H1 (cell line): ENCODE data around the gene CAPN15. TPM values are rescaled to one million over a fixed set of nuclear protein-coding genes. Genes with fewer than 3 reads are reported as not detected.
"Not testable (repeated sequence)": the region's sequence is repeated elsewhere in the genome, so short reads cannot be mapped to it uniquely, and the experiment has no call there.

Experiments used
- CTCF ChIA-PET: fragments of 300-600 bp; sonication (Branson Sonifier 250); formaldehyde crosslinking; loops from one replicate; lab custom pipeline; 2021; ENCODE audit not compliant: partially characterized antibody; lab: Charles Lee
- POLR2A ChIA-PET: fragments of 300-600 bp; sonication (Branson Sonifier 250); formaldehyde crosslinking; loops from one replicate; lab custom pipeline; 2021; ENCODE audit warnings: inconsistent platforms; ENCODE audit not compliant: partially characterized antibody; lab: Charles Lee
- DNase-seq, 2 experiments: peaks; one replicate each; pipeline versions ENCODE4 v3.0.0 to v3.0.0-alpha.2; 2010 to 2022; ENCODE audit warnings: low spot score in 2 of 2, low read depth in 1 of 2, mixed read lengths in 1 of 2
- FAIRE-seq: peaks from 2 replicates; lab custom pipeline; 2011; peaks lifted over from hg19 to GRCh38; lab: Jason Lieb, UNC
- H2AFZ ChIP-seq: 2 replicates; pipeline ENCODE4 v1.8.1; 2012; ENCODE audit warnings: low read length, inconsistent platforms
- H2AK5ac ChIP-seq: 2 replicates; pipeline ENCODE4 v1.6.1; 2013; ENCODE audit warnings: low read depth, low read length
- H2BK120ac ChIP-seq: replicated peaks from 2 replicates; pipeline ENCODE3; 2013; ENCODE audit warnings: low read depth, low read length, inconsistent platforms
- H2BK12ac ChIP-seq: 2 replicates; pipeline ENCODE4 v1.6.1; 2013; ENCODE audit warnings: low read depth, low read length
- H2BK15ac ChIP-seq: 2 replicates; pipeline ENCODE4 v1.6.1; 2013; ENCODE audit warnings: low read length
- H2BK20ac ChIP-seq: 2 replicates; pipeline ENCODE4 v1.6.1; 2013; ENCODE audit warnings: low read length
- H2BK5ac ChIP-seq: 2 replicates; pipeline ENCODE4 v1.6.1; 2013; ENCODE audit warnings: low read depth, low read length
- H3K14ac ChIP-seq: 2 replicates; pipeline ENCODE4 v1.6.1; 2013; ENCODE audit warnings: inconsistent platforms; ENCODE audit not compliant: insufficient read length
- H3K18ac ChIP-seq: 2 replicates; pipeline ENCODE4 v1.6.1; 2013; ENCODE audit warnings: low read length; ENCODE audit errors: extremely low read depth
- H3K23ac ChIP-seq: 2 replicates; pipeline ENCODE4 v1.6.1; 2013; ENCODE audit warnings: inconsistent platforms; ENCODE audit not compliant: insufficient read length
- H3K23me2 ChIP-seq: 2 replicates; pipeline ENCODE4 v1.6.1; 2013; ENCODE audit warnings: low read depth, low read length
- H3K27ac ChIP-seq: 2 replicates; pipeline ENCODE4 v1.6.1; 2011; ENCODE audit warnings: low read depth, low read length, inconsistent platforms
- H3K27me3 ChIP-seq, 4 experiments: replicated peaks in 1 of 4; 1 replicate in 1 of 4; 2 replicates in 3 of 4; pipeline versions ENCODE4 v1.6.1 to v1.8.1; 2011 to 2013; ENCODE audit warnings: low read length in 3 of 4, mild to moderate bottlenecking in 3 of 4, inconsistent platforms in 2 of 4, mixed read lengths in 2 of 4, moderate library complexity in 1 of 4; ENCODE audit not compliant: control insufficient read depth in 3 of 4, insufficient read depth in 3 of 4; ENCODE audit errors: extremely low read depth in 1 of 4
- H3K36me3 ChIP-seq, 4 experiments: 2 replicates each; pipeline versions ENCODE4 v1.6.1 to v1.8.1; 2011 to 2013; ENCODE audit warnings: mild to moderate bottlenecking in 4 of 4, low read length in 3 of 4, moderate library complexity in 2 of 4, control low read depth in 1 of 4, inconsistent platforms in 1 of 4; ENCODE audit not compliant: insufficient read depth in 4 of 4, control insufficient read depth in 2 of 4
- H3K4ac ChIP-seq: replicated peaks from 2 replicates; pipeline ENCODE3; 2013; ENCODE audit warnings: low read length, low read depth, mixed read lengths, inconsistent platforms; ENCODE audit not compliant: insufficient read length
- H3K4me1 ChIP-seq, 4 experiments: replicated peaks in 1 of 4; 1 replicate in 1 of 4; 2 replicates in 3 of 4; pipeline versions ENCODE4 v1.6.1 to v1.8.1; 2011 to 2013; ENCODE audit warnings: low read length in 3 of 4, inconsistent platforms in 2 of 4, mixed read lengths in 1 of 4; ENCODE audit not compliant: insufficient read depth in 4 of 4, control insufficient read depth in 3 of 4
- H3K4me2 ChIP-seq, 2 experiments: 2 replicates each; pipeline versions ENCODE4 v1.6.1 to v1.8.1; 2011 to 2013; ENCODE audit warnings: low read depth in 2 of 2, low read length in 2 of 2, control low read depth in 1 of 2, inconsistent platforms in 1 of 2, mild to moderate bottlenecking in 1 of 2; ENCODE audit not compliant: insufficient read depth in 1 of 2
- H3K4me3 ChIP-seq, 4 experiments: fragments of 200-600, 300-600 bp in 1 of 4; sonication (generic), shearing (Covaris generic), sonication (Bioruptor Twin) in 1 of 4; 2 replicates each; pipeline versions ENCODE4 v1.5.1 to v1.8.1; 2011 to 2016; ENCODE audit warnings: low read length in 4 of 4, low read depth in 3 of 4, control low read depth in 2 of 4, inconsistent platforms in 2 of 4, mild to moderate bottlenecking in 2 of 4, mixed read lengths in 1 of 4, moderate library complexity in 1 of 4; ENCODE audit not compliant: insufficient read depth in 2 of 4; ENCODE audit errors: extremely low read depth in 1 of 4
- H3K56ac ChIP-seq: replicated peaks from 2 replicates; pipeline ENCODE3; 2013; ENCODE audit warnings: low read depth, mild to moderate bottlenecking, mixed read lengths, low read length, inconsistent platforms; ENCODE audit not compliant: insufficient read length
- H3K79me1 ChIP-seq: 2 replicates; pipeline ENCODE4 v1.6.1; 2013; ENCODE audit warnings: low read depth, low read length, control low read depth
- H3K79me2 ChIP-seq, 2 experiments: 2 replicates each; pipeline versions ENCODE4 v1.6.1 to v1.8.1; 2012 to 2013; ENCODE audit warnings: low read length in 2 of 2, mild to moderate bottlenecking in 2 of 2, inconsistent platforms in 1 of 2; ENCODE audit not compliant: insufficient read depth in 2 of 2, control insufficient read depth in 1 of 2
- H3K9ac ChIP-seq, 4 experiments: replicated peaks in 1 of 4; 1 replicate in 1 of 4; 2 replicates in 3 of 4; pipeline versions ENCODE4 v1.6.1 to v1.8.1; 2011 to 2013; ENCODE audit warnings: low read depth in 3 of 4, low read length in 3 of 4, control low read depth in 2 of 4, mild to moderate bottlenecking in 2 of 4, moderate library complexity in 2 of 4, inconsistent platforms in 1 of 4; ENCODE audit errors: extremely low read depth in 1 of 4
- H3K9me3 ChIP-seq, 2 experiments: 2 replicates each; pipeline versions ENCODE4 v1.6.1 to v1.8.1; 2012 to 2013; ENCODE audit warnings: mild to moderate bottlenecking in 2 of 2, moderate library complexity in 2 of 2, control low read depth in 1 of 2, inconsistent platforms in 1 of 2, low read depth in 1 of 2, low read length in 1 of 2, mixed read lengths in 1 of 2; ENCODE audit not compliant: insufficient read depth in 2 of 2
- H4K20me1 ChIP-seq, 2 experiments: replicated peaks in 1 of 2; 2 replicates each; pipeline versions ENCODE3 to v1.8.1; 2011 to 2013; ENCODE audit warnings: inconsistent platforms in 2 of 2, low read length in 2 of 2, mild to moderate bottlenecking in 1 of 2; ENCODE audit not compliant: insufficient read depth in 2 of 2, control insufficient read depth in 1 of 2
- H4K5ac ChIP-seq: 2 replicates; pipeline ENCODE4 v1.6.1; 2013; ENCODE audit warnings: low read length, low read depth, mixed read lengths, inconsistent platforms; ENCODE audit not compliant: insufficient read length
- H4K8ac ChIP-seq: 2 replicates; pipeline ENCODE4 v1.8.0; 2013; ENCODE audit warnings: mild to moderate bottlenecking, moderate library complexity, low read length, inconsistent platforms; ENCODE audit not compliant: insufficient read depth; ENCODE audit errors: extremely low read depth
- H4K91ac ChIP-seq: replicated peaks from 2 replicates; pipeline ENCODE3; 2013; ENCODE audit warnings: low read length, mixed read lengths, inconsistent platforms; ENCODE audit not compliant: insufficient read length
- CHD1 ChIP-seq: IDR thresholded peaks from 2 replicates; pipeline ENCODE4 v1.6.1; 2012; ENCODE audit warnings: low read depth, low read length, improper control_type of control experiment
- HDAC2 ChIP-seq, 2 experiments: fragments of 300-600 bp in 1 of 2; sonication (generic) in 1 of 2; IDR thresholded peaks; 2 replicates each; pipeline ENCODE4 v1.6.1; 2011 to 2012; ENCODE audit warnings: low read depth in 2 of 2, low read length in 2 of 2, mild to moderate bottlenecking in 2 of 2, moderate library complexity in 2 of 2, borderline replicate concordance in 1 of 2, inconsistent platforms in 1 of 2
- JUND ChIP-seq: IDR thresholded peaks from 2 replicates; pipeline ENCODE4 v1.6.1; 2011; ENCODE audit warnings: mild to moderate bottlenecking, improper control_type of control experiment, low read length
- POU5F1 ChIP-seq: IDR thresholded peaks from 2 replicates; pipeline ENCODE4 v1.6.1; 2011; ENCODE audit warnings: low read depth, mild to moderate bottlenecking, low read length, moderate library complexity
- SIX5 ChIP-seq: IDR thresholded peaks from 2 replicates; pipeline ENCODE4 v1.6.1; 2011; ENCODE audit warnings: mild to moderate bottlenecking, low read depth, low read length
- TAF7 ChIP-seq: optimal IDR thresholded peaks from 2 replicates; pipeline ENCODE3; 2011; ENCODE audit warnings: low read depth, mild to moderate bottlenecking, inconsistent platforms, low read length, moderate library complexity, borderline replicate concordance
- YY1 ChIP-seq: IDR thresholded peaks from 2 replicates; pipeline ENCODE4 v1.6.1; 2011; ENCODE audit warnings: low read depth, mild to moderate bottlenecking, low read length
- WGBS, 2 experiments: shearing (Covaris generic) in 1 of 2; methylation state at CpG; one replicate each; pipeline versions ENCODE4 v1.1.6 to v1.1.7; 2013 to 2015; ENCODE audit warnings: low lambda C conversion rate in 2 of 2, mixed read lengths in 2 of 2, inconsistent platforms in 1 of 2, low coverage in 1 of 2, missing lambda C conversion rate in 1 of 2; ENCODE audit not compliant: insufficient replicate concordance in 2 of 2, insufficient coverage in 1 of 2, insufficient read length in 1 of 2; ENCODE audit errors: extremely low coverage in 1 of 2, missing lambda C conversion rate in 1 of 2; 5-methylcytosine and 5-hydroxymethylcytosine counted together
- polyA plus RNA-seq, 7 experiments: library from polyadenylated mRNA; depleted of rRNA in 3 of 7; stranded (reverse) in 5 of 7; unstranded in 2 of 7; fragments of >200 nt in 5 of 7; fragments of 200-250 nt in 2 of 7; gene quantifications; 1 replicate in 5 of 7; 2 replicates in 1 of 7; 4 replicates in 1 of 7; pipeline versions ENCODE4 v1.2.1 to v1.2.3, GENCODE V29; 2011 to 2013; ENCODE audit warnings: missing spikeins in 2 of 7, mixed read lengths in 2 of 7
- total RNA-seq: library from RNA; stranded (reverse); fragmentation: NEBNext Ultra II Directional; extraction: Animal tissue kit (Norgen Biotek cat#: 25700); gene quantifications from 2 replicates; pipeline ENCODE4 v1.2.1, GENCODE V29; 2021
- TF ChIP-seq, protein P1 (sequence below), 3 experiments: IDR thresholded peaks; 1 replicate in 2 of 3; 2 replicates in 1 of 3; pipeline versions ENCODE4 v1.5.1 to v1.6.1; 2011; ENCODE audit warnings: low read length in 3 of 3, mild to moderate bottlenecking in 3 of 3, inconsistent platforms in 2 of 3, low read depth in 1 of 3, moderate library complexity in 1 of 3; ENCODE audit not compliant: insufficient read depth in 1 of 3; ENCODE audit errors: control extremely low read depth in 1 of 3

Gene CAPN15
- total and polyA plus RNA-seq, 2 of the 8 experiments (the other 6 are each of a cell fraction or from before 2014, with no cell fraction given), result 38.9 to 76.9 TPM

GRCh38 chr16:596736-597060 is 69.2 kb downstream of the CAPN15 start (continued):
- TF ChIP-seq HDAC2 (IDR thresholded peaks at IDR 0.05; ENCODE audit: borderline replicate concordance in 1 of 2, low read depth in 2 of 2, low read length in 2 of 2), result no peak
- TF ChIP-seq SIX5, result no peak
- TF ChIP-seq, protein P1, sequence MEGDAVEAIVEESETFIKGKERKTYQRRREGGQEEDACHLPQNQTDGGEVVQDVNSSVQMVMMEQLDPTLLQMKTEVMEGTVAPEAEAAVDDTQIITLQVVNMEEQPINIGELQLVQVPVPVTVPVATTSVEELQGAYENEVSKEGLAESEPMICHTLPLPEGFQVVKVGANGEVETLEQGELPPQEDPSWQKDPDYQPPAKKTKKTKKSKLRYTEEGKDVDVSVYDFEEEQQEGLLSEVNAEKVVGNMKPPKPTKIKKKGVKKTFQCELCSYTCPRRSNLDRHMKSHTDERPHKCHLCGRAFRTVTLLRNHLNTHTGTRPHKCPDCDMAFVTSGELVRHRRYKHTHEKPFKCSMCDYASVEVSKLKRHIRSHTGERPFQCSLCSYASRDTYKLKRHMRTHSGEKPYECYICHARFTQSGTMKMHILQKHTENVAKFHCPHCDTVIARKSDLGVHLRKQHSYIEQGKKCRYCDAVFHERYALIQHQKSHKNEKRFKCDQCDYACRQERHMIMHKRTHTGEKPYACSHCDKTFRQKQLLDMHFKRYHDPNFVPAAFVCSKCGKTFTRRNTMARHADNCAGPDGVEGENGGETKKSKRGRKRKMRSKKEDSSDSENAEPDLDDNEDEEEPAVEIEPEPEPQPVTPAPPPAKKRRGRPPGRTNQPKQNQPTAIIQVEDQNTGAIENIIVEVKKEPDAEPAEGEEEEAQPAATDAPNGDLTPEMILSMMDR (IDR thresholded peaks at IDR 0.05; ENCODE audit: control extremely low read depth in 1 of 3, insufficient read depth in 1 of 3, low read depth in 1 of 3, low read length in 3 of 3), result no peak
- TF ChIP-seq TAF7, result no peak
- TF ChIP-seq CHD1, result no peak
- no peak for TF ChIP-seq JUND
- no peak for TF ChIP-seq POU5F1
- no peak for TF ChIP-seq YY1

GRCh38 chr16:597655-598054 is 70.1 kb downstream of the CAPN15 start:
- H3K27me3 ChIP-seq, H4K5ac ChIP-seq, H2BK20ac ChIP-seq, H2BK5ac ChIP-seq, H2AK5ac ChIP-seq, H3K4me3 ChIP-seq, H3K9ac ChIP-seq, H4K8ac ChIP-seq, FAIRE-seq, H3K18ac ChIP-seq, H3K4me1 ChIP-seq, H3K79me2 ChIP-seq, DNase-seq, H4K91ac ChIP-seq, H3K14ac ChIP-seq, H3K23me2 ChIP-seq, H3K36me3 ChIP-seq, H3K4ac ChIP-seq, H3K23ac ChIP-seq, H2AFZ ChIP-seq, H3K27ac ChIP-seq, H2BK15ac ChIP-seq, H3K4me2 ChIP-seq, H2BK120ac ChIP-seq, H3K56ac ChIP-seq, H3K9me3 ChIP-seq, H2BK12ac ChIP-seq: not testable (repeated sequence)
- ChIA-PET POLR2A (interaction anchor here (0.8 kb wide), 1 partner anchor 14 kb away, joined by 3 read pairs; no protein-coding TSS in a partner anchor), CTCF (interaction anchor here (0.6 to 1.2 kb wide), 7 partner anchors 27 to 446 kb away, joined by 3 read pairs; no protein-coding TSS in a partner anchor)
- Histone ChIP-seq H3K79me1 (peaks cover 10% of the 10 kb centered on the region; the same call in 1 of the 2 replicates), H4K20me1 (peaks cover 14 to 19% of the 10 kb centered on the region in 2 experiments)
- 92% methylated on average over 4 of the region's 7 CpGs; no CpG with 5 or more reads in 1 of the 2 experiments for WGBS, 2 experiments
